ENCODE results near the gene SETD3. TPM values are rescaled to one million over a fixed set of nuclear protein-coding genes. Genes with fewer than 3 reads are reported as not detected.

SETD3 gene
- total and polyA plus RNA-seq, 10 of the 15 experiments (the other 5 are each of a cell fraction or from before 2014, with no cell fraction given), result 11.3 to 44.2 (median 36.5) TPM

- TF ChIP-seq E2F4 (IDR thresholded peaks at IDR 0.05; ENCODE audit: low read depth, low read length) (no peak), NFYA (IDR thresholded peaks at IDR 0.05; ENCODE audit: borderline replicate concordance, low read depth, low read length) (no peak)
Measured at GRCh38 chr14:99423434-99423833, 57.2 kb downstream of the SETD3 start (continued).

GRCh38 chr14:99422228-99423010 lies 58.2 kb downstream of the SETD3 start:
- RAD21 ChIA-PET (ENCODE audit: unreplicated experiment), result no interaction called here
- no peak overlapping the region for H3K27ac ChIP-seq (ENCODE audit: control insufficient read depth, insufficient read depth)
- peaks cover 1 to 2% of the 10 kb centered on the region in 2 experiments; a peak in 2 of 4 replicates for H3K36me3 ChIP-seq (ENCODE audit: control insufficient read depth in 2 of 2, insufficient read depth in 2 of 2, low read length in 1 of 2)
- no peak overlapping the region for H3K4me3 ChIP-seq
- H3K27me3 ChIP-seq (replicated peaks in 1 of 2; ENCODE audit: control insufficient read depth in 2 of 2, insufficient read depth in 2 of 2, low read length in 1 of 2), result no peaks in the 10 kb centered on the region
- H3K4me1 ChIP-seq (ENCODE audit: control insufficient read depth, insufficient read depth, low read length), result no peaks in the 10 kb centered on the region
- no peak overlapping the region for H3K4me2 ChIP-seq (ENCODE audit: control insufficient read depth, insufficient read depth)
- no peak for DNase-seq (ENCODE audit: low read depth, low spot score)
- no peak overlapping the region for H2AFZ ChIP-seq (ENCODE audit: control insufficient read depth, low read depth, low read length)
- 97% methylated on average over 7 of the region's 7 CpGs for WGBS (ENCODE audit: insufficient coverage, insufficient replicate concordance, low lambda C conversion rate, missing lambda C conversion rate)
- H3K9me3 ChIP-seq (replicated peaks; ENCODE audit: control insufficient read depth, insufficient read depth, low read length), result no peaks in the 10 kb centered on the region
- no peak overlapping the region for H3K9ac ChIP-seq (ENCODE audit: control insufficient read depth, insufficient read depth, low read length)
- TF ChIP-seq RELA (IDR thresholded peaks at IDR 0.05; ENCODE audit: borderline replicate concordance, partially characterized antibody) (no peak), NFYB (IDR thresholded peaks at IDR 0.05; ENCODE audit: insufficient read depth, low read depth, low read length) (no peak), IRF3 (IDR thresholded peaks at IDR 0.05) (no peak), BMI1 (IDR thresholded peaks at IDR 0.05; ENCODE audit: borderline replicate concordance) (no peak), BCL3 (IDR thresholded peaks at IDR 0.05; ENCODE audit: borderline replicate concordance, insufficient read depth, low read depth, low read length, poor library complexity, severe bottlenecking) (no peak), ZNF622 (IDR thresholded peaks at IDR 0.05) (no peak), EZH2 (IDR thresholded peaks at IDR 0.05; ENCODE audit: borderline replicate concordance, control insufficient read depth, low read depth, low read length) (no peak), HSF1 (IDR thresholded peaks at IDR 0.05; ENCODE audit: low read depth, low read length) (no peak), GATAD2B (conservative IDR thresholded peaks at IDR 0.05; ENCODE audit: low read depth) (no peak), SMAD5 (IDR thresholded peaks at IDR 0.05; ENCODE audit: low read depth) (no peak)
- FAIRE-seq, result peak; percentile 27
- no TSS peak for BruUV-seq (replicated peaks)
- ATAC-seq, result no peak
- CTCF ChIA-PET, result interaction anchor here (0.9 to 2.0 kb wide), 2 partner anchors 29 to 102 kb away, joined by 3 to 4 read pairs; no protein-coding TSS in a partner anchor
- H3K79me2 ChIP-seq (ENCODE audit: control insufficient read depth, insufficient read depth, low read length), result no peaks in the 10 kb centered on the region
- SMC1A ChIA-PET (ENCODE audit: uncharacterized antibody, unreplicated experiment), result no interaction called here
- intact Hi-C loops (cut with micrococcal nuclease; ENCODE audit: unreplicated experiment) (no loop called here), in situ Hi-C loops (cut with MboI) (no loop called here)
- POLR2A ChIA-PET, result no interaction called here
- no peaks in the 10 kb centered on the region for H4K20me1 ChIP-seq (ENCODE audit: control insufficient read depth, insufficient read depth)

Measured in GM12878 (cell line).